Activated B cell treated with CpG ODN at 0.5 μM for 24 hours (primary cell): ENCODE results near the gene CHCHD3. TPM values are rescaled to one million over a fixed set of nuclear protein-coding genes. Genes with fewer than 3 reads are reported as not detected.
"Not testable (repeated sequence)": the region's sequence is repeated elsewhere in the genome, so short reads cannot be mapped to it uniquely, and the experiment has no call there.

Source experiments
- ATAC-seq: fragments of 200-7000 bp; cut with Tn5 transposase; one replicate; pipeline ENCODE4 v1.10.0; 2021; ENCODE audit warnings: low read depth, mild to moderate bottlenecking, moderate library complexity
- CTCF ChIA-PET: fragments of 350-600 bp; sonication (Branson Sonifier 250); formaldehyde crosslinking; loops from one replicate; lab custom pipeline; 2021; ENCODE audit warnings: antibody characterized with exemption; lab: Charles Lee
- POLR2A ChIA-PET: fragments of 350-600 bp; sonication (Branson Sonifier 250); formaldehyde crosslinking; loops from one replicate; lab custom pipeline; 2021; ENCODE audit warnings: antibody characterized with exemption; lab: Charles Lee
- DNase-seq: peaks from one replicate; pipeline ENCODE4 v3.0.0; 2022
- H3K27ac Mint-ChIP-seq: one replicate; pipeline ENCODE4 v1.8.0; 2020; ENCODE audit warnings: mixed read lengths
- H3K27me3 Mint-ChIP-seq: one replicate; pipeline ENCODE4 v1.8.0; 2021; ENCODE audit warnings: mixed read lengths
- H3K36me3 Mint-ChIP-seq: one replicate; pipeline ENCODE4 v1.8.0; 2021; ENCODE audit warnings: low read depth, mixed read lengths
- H3K4me1 Mint-ChIP-seq: one replicate; pipeline ENCODE4 v1.8.0; 2021; ENCODE audit warnings: mixed read lengths
- H3K4me3 Mint-ChIP-seq: one replicate; pipeline ENCODE4 v1.8.0; 2020; ENCODE audit warnings: mild to moderate bottlenecking, mixed read lengths
- H3K9me3 Mint-ChIP-seq: one replicate; pipeline ENCODE4 v1.8.0; 2020; ENCODE audit warnings: mixed read lengths
- intact Hi-C: fragments of 100-400 bp; cut with micrococcal nuclease; formaldehyde crosslinking; loops from one replicate; pipeline ENCODE4 v1.15.1; 2024
- total RNA-seq: library from RNA; stranded (reverse); gene quantifications from 2 replicates; pipeline ENCODE4 v1.2.3, GENCODE V29; 2022
- TF ChIP-seq, protein P1 (sequence below): fragments of 200-600 bp; IDR thresholded peaks from one replicate; pipeline ENCODE4 v1.8.0; 2022; ENCODE audit warnings: antibody characterized with exemption, mild to moderate bottlenecking

The CHCHD3 gene
- total RNA-seq, 1 donor from 2014 or later: 53.6 TPM

DNA sequence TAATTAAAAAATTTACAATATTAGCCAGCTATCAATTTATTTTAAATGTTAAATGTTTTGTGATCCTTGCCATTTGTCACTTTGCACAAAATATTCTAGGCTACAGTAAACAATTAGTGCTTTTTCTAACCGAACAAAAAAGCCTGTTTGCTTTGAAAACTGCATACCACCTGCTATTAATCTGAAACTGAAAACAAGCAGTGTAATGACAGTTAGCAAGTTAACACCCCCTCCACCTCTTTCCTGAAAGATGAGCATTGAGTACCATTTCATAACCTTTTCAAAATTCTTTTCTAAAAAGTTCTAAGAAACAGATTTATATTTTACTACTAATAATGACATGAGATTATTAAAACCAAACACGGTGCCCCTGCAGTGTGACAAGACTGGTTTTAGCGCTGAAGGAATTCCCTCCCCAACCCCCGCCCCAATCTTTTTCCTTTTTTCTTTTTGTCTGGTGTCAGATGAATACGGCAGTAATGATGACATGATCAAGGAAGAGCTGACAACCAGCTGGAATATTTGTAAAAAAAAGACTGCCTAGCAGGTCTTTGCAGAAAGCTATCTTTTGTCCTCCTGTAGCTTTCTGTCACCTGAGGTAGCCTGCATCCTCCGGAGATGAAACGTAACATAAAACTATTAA is 175.6 kb downstream of the CHCHD3 start:
- Mint-ChIP-seq H3K27me3 (no peaks in the 10 kb centered on the region), H3K4me1 (no peaks in the 10 kb centered on the region), H3K27ac (no peak overlapping the region), H3K36me3 (peaks cover 39% of the 10 kb centered on the region), H3K4me3 (no peak overlapping the region), H3K9me3 (peaks cover 1% of the 10 kb centered on the region)
- POLR2A ChIA-PET: no interaction called here
- CTCF ChIA-PET: no interaction called here
- intact Hi-C loops: no loop called here
- ATAC-seq (no peak), DNase-seq (no peak)
- TF ChIP-seq, protein P1, sequence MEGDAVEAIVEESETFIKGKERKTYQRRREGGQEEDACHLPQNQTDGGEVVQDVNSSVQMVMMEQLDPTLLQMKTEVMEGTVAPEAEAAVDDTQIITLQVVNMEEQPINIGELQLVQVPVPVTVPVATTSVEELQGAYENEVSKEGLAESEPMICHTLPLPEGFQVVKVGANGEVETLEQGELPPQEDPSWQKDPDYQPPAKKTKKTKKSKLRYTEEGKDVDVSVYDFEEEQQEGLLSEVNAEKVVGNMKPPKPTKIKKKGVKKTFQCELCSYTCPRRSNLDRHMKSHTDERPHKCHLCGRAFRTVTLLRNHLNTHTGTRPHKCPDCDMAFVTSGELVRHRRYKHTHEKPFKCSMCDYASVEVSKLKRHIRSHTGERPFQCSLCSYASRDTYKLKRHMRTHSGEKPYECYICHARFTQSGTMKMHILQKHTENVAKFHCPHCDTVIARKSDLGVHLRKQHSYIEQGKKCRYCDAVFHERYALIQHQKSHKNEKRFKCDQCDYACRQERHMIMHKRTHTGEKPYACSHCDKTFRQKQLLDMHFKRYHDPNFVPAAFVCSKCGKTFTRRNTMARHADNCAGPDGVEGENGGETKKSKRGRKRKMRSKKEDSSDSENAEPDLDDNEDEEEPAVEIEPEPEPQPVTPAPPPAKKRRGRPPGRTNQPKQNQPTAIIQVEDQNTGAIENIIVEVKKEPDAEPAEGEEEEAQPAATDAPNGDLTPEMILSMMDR: no peak

DNA sequence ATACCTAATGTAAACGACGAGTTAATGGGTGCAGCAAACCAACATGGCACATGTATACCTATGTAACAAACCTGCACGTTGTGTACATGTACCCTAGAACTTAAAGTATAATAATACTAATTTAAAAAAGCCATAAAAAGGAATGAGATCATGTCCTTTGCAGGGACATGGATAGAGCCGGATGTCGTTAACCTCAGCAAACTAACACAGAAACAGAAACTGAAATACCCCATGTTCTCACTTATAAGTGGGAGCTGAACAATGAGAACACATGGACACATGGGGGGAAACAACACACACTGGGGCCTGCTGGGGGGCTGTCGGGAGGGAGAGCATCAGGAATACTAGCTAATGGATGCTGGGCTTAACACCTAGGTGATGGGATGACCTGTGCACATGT is 176.8 kb downstream of the CHCHD3 start:
- H3K4me3 Mint-ChIP-seq, H3K4me1 Mint-ChIP-seq, DNase-seq, intact Hi-C loops, CTCF ChIA-PET, H3K27me3 Mint-ChIP-seq, ATAC-seq, POLR2A ChIA-PET, H3K9me3 Mint-ChIP-seq, H3K27ac Mint-ChIP-seq: not testable (repeated sequence)
- H3K36me3 Mint-ChIP-seq: peaks cover 39% of the 10 kb centered on the region

DNA sequence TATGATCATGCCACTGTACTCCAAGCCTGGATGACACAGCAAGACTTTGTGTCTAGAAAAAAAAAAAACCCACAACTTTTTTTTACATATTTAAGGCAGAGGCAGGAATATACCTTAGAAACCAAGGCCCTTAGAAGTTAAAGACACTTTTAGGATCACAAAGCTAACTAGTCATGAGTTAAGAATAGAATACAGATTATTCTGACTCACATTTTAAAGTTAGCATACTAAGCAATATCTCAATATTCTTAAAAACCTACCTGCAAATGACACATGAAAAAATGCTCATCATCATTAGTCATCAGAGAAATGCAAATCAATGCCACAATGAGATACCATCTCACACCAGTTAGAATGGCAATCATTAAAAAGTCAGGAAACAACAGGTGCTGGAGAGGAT is 177.7 kb downstream of the CHCHD3 start:
- DNase-seq (no peak), ATAC-seq (no peak)
- H3K4me3 Mint-ChIP-seq: no peak overlapping the region
- intact Hi-C loops: no loop called here
- no peak overlapping the region for H3K27ac Mint-ChIP-seq
- peaks cover 1% of the 10 kb centered on the region for H3K9me3 Mint-ChIP-seq
- TF ChIP-seq, protein P1: no peak
- no peaks in the 10 kb centered on the region for H3K4me1 Mint-ChIP-seq
- ChIA-PET CTCF (no interaction called here), POLR2A (no interaction called here)
- H3K36me3 Mint-ChIP-seq: peaks cover 42% of the 10 kb centered on the region
- H3K27me3 Mint-ChIP-seq: no peaks in the 10 kb centered on the region

DNA sequence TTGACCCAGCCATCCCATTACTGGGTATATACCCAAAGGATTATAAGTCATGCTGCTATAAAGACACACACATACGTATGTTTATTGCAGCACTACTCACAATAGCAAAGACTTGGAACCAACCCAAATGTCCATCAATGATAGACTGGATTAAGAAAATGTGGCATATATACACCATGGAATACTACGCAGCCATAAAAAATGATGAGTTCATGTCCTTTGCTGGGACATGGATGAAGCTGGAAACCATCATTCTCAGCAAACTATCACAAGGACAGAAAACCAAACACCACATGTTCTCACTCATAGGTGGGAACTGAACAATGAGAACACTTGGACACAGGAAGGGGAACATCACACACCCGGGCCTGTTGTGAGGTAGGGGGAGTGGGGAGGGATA is 179.6 kb downstream of the CHCHD3 start:
- CTCF ChIA-PET: not testable (repeated sequence)
- peaks cover 44% of the 10 kb centered on the region for H3K36me3 Mint-ChIP-seq

DNA sequence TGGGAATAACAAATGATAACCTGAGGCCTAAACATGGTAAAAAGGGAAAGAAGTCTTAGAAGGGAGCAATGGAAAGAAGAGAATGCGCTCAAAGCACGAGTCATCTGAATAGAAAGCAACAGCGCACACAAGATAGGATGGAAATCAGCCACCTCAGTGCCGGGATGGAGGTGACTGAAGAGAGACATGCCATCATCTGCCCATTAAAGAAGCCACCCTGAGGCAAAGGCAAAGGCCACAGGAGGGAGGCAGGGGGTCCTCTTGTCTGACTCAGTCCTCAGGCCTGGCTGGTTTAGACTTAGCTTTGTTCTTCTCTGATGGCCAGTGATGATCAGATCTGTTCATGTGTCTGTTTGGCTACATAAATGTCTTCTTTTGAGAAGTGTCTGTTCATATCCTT is 180.6 kb downstream of the CHCHD3 start:
- ATAC-seq: no peak
- no peaks in the 10 kb centered on the region for H3K4me1 Mint-ChIP-seq
- ChIA-PET CTCF (no interaction called here), POLR2A (no interaction called here)
- H3K4me3 Mint-ChIP-seq: no peak overlapping the region
- H3K36me3 Mint-ChIP-seq: peaks cover 46% of the 10 kb centered on the region
- TF ChIP-seq, protein P1: no peak
- no peak for DNase-seq
- H3K27me3 Mint-ChIP-seq: no peaks in the 10 kb centered on the region
- peaks cover 1% of the 10 kb centered on the region for H3K9me3 Mint-ChIP-seq
- H3K27ac Mint-ChIP-seq: no peak overlapping the region
- intact Hi-C loops: no loop called here

More for the DNA sequence above, 179.6 kb downstream of the CHCHD3 start:
- intact Hi-C loops, H3K27ac Mint-ChIP-seq, POLR2A ChIA-PET, H3K4me3 Mint-ChIP-seq, H3K27me3 Mint-ChIP-seq, DNase-seq, H3K4me1 Mint-ChIP-seq, ATAC-seq, H3K9me3 Mint-ChIP-seq: not testable (repeated sequence)

DNA sequence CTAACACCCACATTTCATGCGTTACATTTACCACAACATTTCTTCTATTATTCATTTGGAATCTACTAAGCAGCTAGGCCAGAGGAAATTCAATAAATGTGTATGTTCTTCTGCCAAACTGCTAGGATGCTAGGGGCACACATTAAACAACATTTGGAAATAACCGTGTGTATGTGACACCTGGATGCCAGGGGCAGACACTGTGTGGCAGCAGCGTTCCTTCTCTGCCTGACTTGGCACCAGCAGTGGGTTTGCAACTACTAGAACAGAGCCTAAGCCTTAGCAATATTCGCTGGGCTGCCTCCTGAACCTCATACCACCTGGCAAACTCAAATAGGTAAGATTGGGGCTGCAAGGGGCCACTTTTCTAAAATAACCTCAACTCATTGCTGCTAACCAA is 182.1 kb downstream of the CHCHD3 start:
- CTCF ChIA-PET: no interaction called here
- Mint-ChIP-seq H3K4me3 (no peak overlapping the region), H3K36me3 (peaks cover 43% of the 10 kb centered on the region), H3K27me3 (no peaks in the 10 kb centered on the region), H3K9me3 (peaks cover 1% of the 10 kb centered on the region), H3K27ac (no peak overlapping the region), H3K4me1 (no peaks in the 10 kb centered on the region)
- ATAC-seq (no peak), DNase-seq (no peak)
- POLR2A ChIA-PET: no interaction called here
- intact Hi-C loops: no loop called here
- TF ChIP-seq, protein P1: no peak

DNA sequence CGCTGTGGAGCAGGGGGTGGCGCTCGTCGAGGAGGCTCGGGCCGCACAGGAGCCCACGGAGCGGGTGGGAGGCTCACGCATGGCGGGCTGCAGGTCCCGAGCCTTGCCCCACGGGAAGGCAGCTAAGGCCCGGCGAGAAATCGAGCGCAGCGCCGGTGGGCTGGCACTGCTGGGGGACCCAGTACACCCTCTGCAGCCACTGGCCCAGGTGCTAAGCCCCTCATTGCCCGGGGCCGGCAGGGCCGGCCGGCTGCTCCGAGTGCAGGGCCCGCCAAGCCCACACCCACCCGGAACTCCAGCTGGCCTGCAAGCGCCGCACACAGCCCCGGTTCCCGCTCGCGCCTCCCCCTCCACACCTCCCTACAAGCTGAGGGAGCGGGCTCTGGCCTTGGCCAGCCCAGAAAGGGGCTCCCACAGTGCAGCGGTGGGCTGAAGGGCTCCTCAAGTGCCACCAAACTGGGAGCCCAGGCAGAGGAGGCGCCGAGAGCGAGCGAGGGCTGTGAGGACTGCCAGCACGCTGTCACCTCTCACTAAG is 183.2 kb downstream of the CHCHD3 start:
- POLR2A ChIA-PET, intact Hi-C loops, H3K9me3 Mint-ChIP-seq, DNase-seq, H3K27ac Mint-ChIP-seq, H3K4me1 Mint-ChIP-seq, H3K27me3 Mint-ChIP-seq, H3K4me3 Mint-ChIP-seq, CTCF ChIA-PET, ATAC-seq: not testable (repeated sequence)
- peaks cover 38% of the 10 kb centered on the region for H3K36me3 Mint-ChIP-seq
